Ovary (tissue), 9 donors: ENCODE measurements around the gene PPP4R3B. TPM values are rescaled to one million over a fixed set of nuclear protein-coding genes. Genes with fewer than 3 reads are reported as not detected.

Experiments
- DNase-seq, 5 donors: peaks; one replicate each; pipeline ENCODE4 v3.0.0-alpha.2; 2019 to 2020
- H3K27ac ChIP-seq, 2 donors: fragments of 200-600 bp; one replicate each; pipeline versions ENCODE4 v1.5.1 to v1.8.0; 2019 to 2022
- H3K27me3 ChIP-seq: fragments of 200-600 bp; one replicate; pipeline ENCODE4 v1.8.0; 2022
- H3K36me3 ChIP-seq: fragments of 200-600 bp; sonication (generic); one replicate; pipeline ENCODE4 v1.5.1; 2019
- H3K4me1 ChIP-seq: one replicate; pipeline ENCODE4 v1.8.1; 2013; ENCODE audit warnings: mild to moderate bottlenecking, moderate library complexity; ENCODE audit not compliant: insufficient read depth
- H3K4me3 ChIP-seq: fragments of 200-600 bp; sonication (generic); one replicate; pipeline ENCODE4 v1.5.1; 2017
- H3K9me3 ChIP-seq, 2 donors: fragments of 200-600 bp in 1 of 2; sonication (generic) in 1 of 2; one replicate each; pipeline versions ENCODE4 v1.5.1 to v1.8.1; 2013 to 2019; ENCODE audit warnings: mild to moderate bottlenecking in 1 of 2, moderate library complexity in 1 of 2
- CTCF ChIP-seq, 3 donors: fragments of 450-650 bp in 2 of 3; fragments of 200-600 bp in 1 of 3; IDR thresholded peaks; one replicate each; pipeline versions ENCODE4 v1.5.1 to v1.8.0; 2016 to 2022; ENCODE audit warnings: antibody characterized with exemption in 3 of 3, mild to moderate bottlenecking in 1 of 3
- EP300 ChIP-seq: sonication (generic); formaldehyde crosslinking; IDR thresholded peaks from one replicate; pipeline ENCODE4 v1.6.1; 2017; ENCODE audit warnings: antibody characterized with exemption
- POLR2A ChIP-seq: fragments of 450-650 bp; IDR thresholded peaks from one replicate; pipeline ENCODE4 v1.6.1; 2017; ENCODE audit warnings: antibody characterized with exemption, mild to moderate bottlenecking, moderate library complexity
- WGBS, 3 donors: extraction: QIAGEN DNeasy Blood & Tissue Kit in 1 of 3; methylation state at CpG; one replicate each; pipeline versions ENCODE4 v1.1.5 to v1.1.7; 2013 to 2017; 5-methylcytosine and 5-hydroxymethylcytosine counted together
- intact Hi-C, 4 donors: fragments of 100-400 bp; cut with DNase I; formaldehyde crosslinking; loops; one replicate each; pipeline versions ENCODE4 v1.11.0 to v1.15.1; 2022 to 2023
- polyA plus RNA-seq, 2 donors: library from polyadenylated mRNA; stranded (reverse); fragments of 200-250 nt in 1 of 2; fragments of 350-450 nt in 1 of 2; fragmentation: Illumina TruSeq in 1 of 2; extraction: RNeasy Lipid Tissue Mini Kit (QIAGEN cat#74804) in 1 of 2; gene quantifications; one replicate each; pipeline ENCODE4 v1.2.3, GENCODE V29; 2013 to 2014
- small RNA-seq: library from RNA; depleted of rRNA; stranded (forward); fragments of <200 nt; gene quantifications from one replicate; pipeline ENCODE3, GENCODE V24; 2016
- total RNA-seq, 7 donors: library from RNA; depleted of rRNA in 2 of 7; stranded (reverse); fragments of >200 nt in 2 of 7; fragmentation: NEBNext Ultra II Directional in 3 of 7; extraction: Animal tissue kit (Norgen Biotek cat#: 25700) in 3 of 7; gene quantifications; one replicate each; pipeline versions ENCODE4 v1.1.0 to v1.2.4, GENCODE V29; 2016 to 2023
- donor health status: DM: no; HTN: no; CAD: no; lungs with moderate emphysema.
- donor health status: DM: no; HTN: no; CAD: no.
- donor health status: Bipolar disorder and iron deficiency.
- donor health status: DM: yes; HTN: yes; CAD: no.
- donor health status: DM: no; HTN: no; CAD: no.
- donor health status: DM: yes; HTN: yes; CAD: no.

Gene PPP4R3B
- total and polyA plus RNA-seq, 9 donors = 27.4 to 66.6 (median 51.0) TPM

- no peaks in the 10 kb centered on the region for H3K9me3 ChIP-seq
- no peak for DNase-seq
- H3K4me3 ChIP-seq = no peak overlapping the region
- no peaks in the 10 kb centered on the region for H3K36me3 ChIP-seq
- H3K4me1 ChIP-seq = no peaks in the 10 kb centered on the region
- no peaks in the 10 kb centered on the region for H3K27me3 ChIP-seq
- no peak overlapping the region for H3K27ac ChIP-seq
- TF ChIP-seq EP300 (no peak), POLR2A (no peak), CTCF (IDR thresholded peaks at IDR 0.05) (no peak)
- 66 to 69% (median 69%) methylated on average over 2 of the region's 2 CpGs for WGBS, 3 donors
- intact Hi-C loops = no loop called here
Measured at GRCh38 chr2:55500025-55500424, 117.4 kb downstream of the PPP4R3B start.

GRCh38 chr2:55498582-55498981 is 118.8 kb downstream of the PPP4R3B start:
- no peak for TF ChIP-seq CTCF (IDR thresholded peaks at IDR 0.05)
- TF ChIP-seq POLR2A = no peak
- no peak for TF ChIP-seq EP300
- Histone ChIP-seq H3K27me3 (no peaks in the 10 kb centered on the region), H3K4me3 (no peak overlapping the region), H3K36me3 (no peaks in the 10 kb centered on the region), H3K9me3 (no peaks in the 10 kb centered on the region), H3K27ac (no peak overlapping the region), H3K4me1 (no peaks in the 10 kb centered on the region)
- intact Hi-C loops = no loop called here
- WGBS, 3 donors = 75 to 83% (median 82%) methylated on average over 6 of the region's 6 CpGs
- no peak for DNase-seq

Small RNA genes within 50 kb of the gene (small RNA-seq; reads per million reads assigned to genes)
- gene RF00586 = not detected
- gene RNU6-634P = not detected

Other genes starting within 250 kb of the PPP4R3B start
- 10 to 100 TPM; 25.0 to 64.4 (median 33.9) TPM for gene CCDC88A, start 197.8 kb downstream of the PPP4R3B start, total RNA-seq
- 10 to 100 TPM in 1 of 2 donors, 1 to 10 TPM in 1; 9.6 to 23.4 TPM for gene CCDC88A, start 197.8 kb downstream of the PPP4R3B start, polyA plus RNA-seq
- gene CFAP36, start 97.9 kb downstream of the PPP4R3B start, total RNA-seq = 10 to 100 TPM; 30.5 to 61.1 (median 50.7) TPM
- gene CFAP36, start 97.9 kb downstream of the PPP4R3B start, polyA plus RNA-seq = 10 to 100 TPM; 59.9 to 64.7 TPM
- gene PNPT1, start 76.2 kb upstream of the PPP4R3B start, total RNA-seq = 10 to 100 TPM; 11.4 to 19.2 (median 17.5) TPM
- 10 to 100 TPM in 1 of 2 donors, 1 to 10 TPM in 1; 6.1 to 10.7 TPM for gene PNPT1, start 76.2 kb upstream of the PPP4R3B start, polyA plus RNA-seq